Dermis blood vessel endothelial cell (primary cell): ENCODE results near the gene TM9SF2. TPM values are rescaled to one million over a fixed set of nuclear protein-coding genes. Genes with fewer than 3 reads are reported as not detected.

ENCODE experiments used
- DNase-seq: peaks from one replicate; pipeline ENCODE4 v3.0.0; 2010
- total RNA-seq: library from RNA; depleted of rRNA; stranded (reverse); fragments of >200 nt; gene quantifications from 2 replicates; pipeline ENCODE4 v1.2.3, GENCODE V29; 2014

Gene TM9SF2
- total RNA-seq, 1 donor from 2014 or later, result 153 TPM

- DNase-seq, result no peak
These were observed 81.2 kb downstream of the TM9SF2 start for GRCh38 chr13:99582511-99582910.

- DNase-seq, result no peak
These were observed 84.3 kb downstream of the TM9SF2 start for GRCh38 chr13:99585609-99586008.

- no peak for DNase-seq
These were observed 85.7 kb downstream of the TM9SF2 start for GRCh38 chr13:99587021-99587420.

- DNase-seq, result no peak
These were observed 86.8 kb downstream of the TM9SF2 start for GRCh38 chr13:99587893-99588606.

- DNase-seq, result no peak
These were observed 88.3 kb downstream of the TM9SF2 start for GRCh38 chr13:99589575-99589974.

- DNase-seq, result peak; percentile 56
These were observed 89.3 kb downstream of the TM9SF2 start for GRCh38 chr13:99590519-99591011.

GRCh38 chr13:99596180-99596579, 94.9 kb downstream of the TM9SF2 start:
- no peak for DNase-seq

GRCh38 chr13:99600318-99600717, 99.0 kb downstream of the TM9SF2 start:
- no peak for DNase-seq

GRCh38 chr13:99601535-99601934, 100.3 kb downstream of the TM9SF2 start:
- DNase-seq, result no peak

- DNase-seq, result no peak
These were observed 103.4 kb downstream of the TM9SF2 start for GRCh38 chr13:99604636-99605035.

- peak; percentile 68 for DNase-seq
These were observed 104.4 kb downstream of the TM9SF2 start for GRCh38 chr13:99605420-99606323.

- DNase-seq, result peak; percentile 91
These were observed 105.2 kb downstream of the TM9SF2 start, which contains the start of gene CLYBL for GRCh38 chr13:99606324-99607066. TSS of gene CLYBL (plus strand) at chr13:99606690.

- no peak for DNase-seq
These were observed 107.1 kb downstream of the TM9SF2 start for GRCh38 chr13:99608345-99608744.

- no peak for DNase-seq
These were observed 109.5 kb downstream of the TM9SF2 start for GRCh38 chr13:99610702-99611289.

Other genes starting within 250 kb of the TM9SF2 start
- gene GPR18, start 243.1 kb upstream of the TM9SF2 start, total RNA-seq, result not detected in 2 replicates
- gene GPR183, start 194.1 kb upstream of the TM9SF2 start, total RNA-seq, result 0.09 and 0.34 TPM in 2 replicates
- gene CLYBL, start 105.2 kb downstream of the TM9SF2 start, total RNA-seq, result 1.2 and 2.5 TPM in 2 replicates